H1 (cell line): ENCODE results near the gene NR1H3. TPM values are rescaled to one million over a fixed set of nuclear protein-coding genes. Genes with fewer than 3 reads are reported as not detected.

Experiments used
- BCL11A ChIP-seq, 2 experiments: IDR thresholded peaks; one replicate each; pipeline ENCODE4 v1.6.1; 2011; ENCODE audit warnings: low read depth in 2 of 2, low read length in 2 of 2, mild to moderate bottlenecking in 2 of 2
- CHD1 ChIP-seq: IDR thresholded peaks from 2 replicates; pipeline ENCODE4 v1.6.1; 2012; ENCODE audit warnings: low read depth, low read length, improper control_type of control experiment
- GABPA ChIP-seq: IDR thresholded peaks from 2 replicates; pipeline ENCODE4 v1.6.1; 2011; ENCODE audit warnings: mild to moderate bottlenecking, low read length, moderate library complexity, borderline replicate concordance; ENCODE audit not compliant: insufficient read depth
- GTF2F1 ChIP-seq: IDR thresholded peaks from 2 replicates; pipeline ENCODE4 v1.6.1; 2012; ENCODE audit warnings: low read depth, low read length, improper control_type of control experiment, borderline replicate concordance
- HDAC6 ChIP-seq: IDR thresholded peaks from one replicate; pipeline ENCODE4 v1.7.1; 2012; ENCODE audit warnings: low read depth, mild to moderate bottlenecking, inconsistent platforms, low read length, moderate library complexity
- KDM1A ChIP-seq: fragments of 200-600, 300-600 bp; sonication (generic); IDR thresholded peaks from 2 replicates; pipeline ENCODE4 v1.7.1; 2016; ENCODE audit warnings: mild to moderate bottlenecking, low read length, borderline replicate concordance
- PHF8 ChIP-seq: fragments of 200-600 bp; sonication (generic); conservative IDR thresholded peaks from 2 replicates; pipeline ENCODE4 v1.7.1; 2012; ENCODE audit warnings: low read depth, mild to moderate bottlenecking, inconsistent platforms, low read length, moderate library complexity
- RAD21 ChIP-seq, 2 experiments: IDR thresholded peaks in 1 of 2; conservative IDR thresholded peaks in 1 of 2; 2 replicates each; pipeline ENCODE4 v1.6.1; 2011; ENCODE audit warnings: low read depth in 2 of 2, low read length in 2 of 2, improper control_type of control experiment in 1 of 2, inconsistent platforms in 1 of 2, mild to moderate bottlenecking in 1 of 2, moderate library complexity in 1 of 2
- RNF2 ChIP-seq: fragments of 200-900, 300-1000 bp; sonication (generic); IDR thresholded peaks from 2 replicates; pipeline ENCODE4 v1.7.1; 2016; ENCODE audit warnings: borderline replicate concordance, low read depth, mild to moderate bottlenecking, antibody characterized with exemption, low read length; ENCODE audit not compliant: poor library complexity, severe bottlenecking; ENCODE audit errors: missing control alignments
- SAP30 ChIP-seq: fragments of 300-600 bp; sonication (generic); IDR thresholded peaks from 2 replicates; pipeline ENCODE4 v1.7.1; 2012; ENCODE audit warnings: low read length, moderate library complexity, mild to moderate bottlenecking, inconsistent platforms; ENCODE audit not compliant: insufficient read depth, insufficient replicate concordance
- SIX5 ChIP-seq: IDR thresholded peaks from 2 replicates; pipeline ENCODE4 v1.6.1; 2011; ENCODE audit warnings: mild to moderate bottlenecking, low read depth, low read length
- SP4 ChIP-seq: IDR thresholded peaks from 2 replicates; pipeline ENCODE4 v1.6.1; 2012; ENCODE audit warnings: low read length, inconsistent platforms
- YY1 ChIP-seq: IDR thresholded peaks from 2 replicates; pipeline ENCODE4 v1.6.1; 2011; ENCODE audit warnings: low read depth, mild to moderate bottlenecking, low read length
- polyA plus RNA-seq, 7 experiments: library from polyadenylated mRNA; depleted of rRNA in 3 of 7; stranded (reverse) in 5 of 7; unstranded in 2 of 7; fragments of >200 nt in 5 of 7; fragments of 200-250 nt in 2 of 7; gene quantifications; 1 replicate in 5 of 7; 2 replicates in 1 of 7; 4 replicates in 1 of 7; pipeline versions ENCODE4 v1.2.1 to v1.2.3, GENCODE V29; 2011 to 2013; ENCODE audit warnings: missing spikeins in 2 of 7, mixed read lengths in 2 of 7
- total RNA-seq: library from RNA; stranded (reverse); fragmentation: NEBNext Ultra II Directional; extraction: Animal tissue kit (Norgen Biotek cat#: 25700); gene quantifications from 2 replicates; pipeline ENCODE4 v1.2.1, GENCODE V29; 2021
- TF ChIP-seq, protein P1 (sequence below): IDR thresholded peaks from 2 replicates; pipeline ENCODE4 v1.6.1; 2012; ENCODE audit warnings: inconsistent platforms
- TF ChIP-seq, protein P2 (sequence below): IDR thresholded peaks from 2 replicates; pipeline ENCODE4 v1.6.1; 2012; ENCODE audit warnings: inconsistent platforms
- TF ChIP-seq, protein P3 (sequence below): IDR thresholded peaks from 2 replicates; pipeline ENCODE4 v1.6.1; 2012; ENCODE audit warnings: low read length, inconsistent platforms

The NR1H3 gene
- total and polyA plus RNA-seq, 2 of the 8 experiments (the other 6 are each of a cell fraction or from before 2014, with no cell fraction given): 19.9 to 42.1 TPM

DNA sequence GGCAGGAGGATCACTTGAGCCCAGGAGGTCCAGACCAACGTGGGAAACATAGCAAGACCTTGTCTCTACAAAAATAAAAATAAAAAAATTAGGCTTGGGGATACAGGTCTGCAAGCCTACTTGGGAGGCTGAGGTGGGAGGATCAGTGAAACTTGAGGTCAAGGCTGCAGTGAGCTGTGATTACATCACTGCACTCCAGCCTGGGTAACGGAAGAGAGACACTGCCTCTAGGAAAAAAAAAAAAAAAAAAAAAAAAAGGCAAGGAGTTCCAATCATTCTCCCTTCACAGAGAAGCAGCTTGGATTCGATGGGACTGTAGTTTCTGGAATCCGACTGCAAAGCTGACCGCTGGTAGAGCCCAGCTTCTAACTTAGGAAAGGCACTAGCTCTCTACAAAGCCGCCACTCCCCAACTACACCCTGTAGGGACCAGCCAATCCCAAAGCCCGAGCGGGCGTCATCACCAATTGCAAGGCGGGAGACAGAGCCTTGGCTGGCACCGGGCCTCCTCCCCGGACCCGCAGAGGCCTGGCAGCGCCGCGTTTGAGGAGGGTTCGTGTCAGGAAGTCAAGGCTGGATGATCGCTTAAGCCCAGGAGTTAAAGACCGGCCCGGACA is 43.7 kb upstream of the NR1H3 start (continued):
- TF ChIP-seq RAD21 (IDR thresholded peaks at IDR 0.05 in 1 of 2, conservative IDR thresholded peaks at IDR 0.05 in 1 of 2; ENCODE audit: low read depth in 2 of 2, low read length in 2 of 2): no peak
- no peak for TF ChIP-seq BCL11A (IDR thresholded peaks at IDR 0.05; ENCODE audit: low read depth in 2 of 2, low read length in 2 of 2)
- TF ChIP-seq, protein P1, sequence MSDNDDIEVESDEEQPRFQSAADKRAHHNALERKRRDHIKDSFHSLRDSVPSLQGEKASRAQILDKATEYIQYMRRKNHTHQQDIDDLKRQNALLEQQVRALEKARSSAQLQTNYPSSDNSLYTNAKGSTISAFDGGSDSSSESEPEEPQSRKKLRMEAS: peak; percentile 19; the same call in 1 of the 2 replicates
- TF ChIP-seq, protein P2, sequence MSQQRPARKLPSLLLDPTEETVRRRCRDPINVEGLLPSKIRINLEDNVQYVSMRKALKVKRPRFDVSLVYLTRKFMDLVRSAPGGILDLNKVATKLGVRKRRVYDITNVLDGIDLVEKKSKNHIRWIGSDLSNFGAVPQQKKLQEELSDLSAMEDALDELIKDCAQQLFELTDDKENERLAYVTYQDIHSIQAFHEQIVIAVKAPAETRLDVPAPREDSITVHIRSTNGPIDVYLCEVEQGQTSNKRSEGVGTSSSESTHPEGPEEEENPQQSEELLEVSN: peak; percentile 37; the same call in 1 of the 2 replicates
- TF ChIP-seq KDM1A: no peak
- TF ChIP-seq, protein P3, sequence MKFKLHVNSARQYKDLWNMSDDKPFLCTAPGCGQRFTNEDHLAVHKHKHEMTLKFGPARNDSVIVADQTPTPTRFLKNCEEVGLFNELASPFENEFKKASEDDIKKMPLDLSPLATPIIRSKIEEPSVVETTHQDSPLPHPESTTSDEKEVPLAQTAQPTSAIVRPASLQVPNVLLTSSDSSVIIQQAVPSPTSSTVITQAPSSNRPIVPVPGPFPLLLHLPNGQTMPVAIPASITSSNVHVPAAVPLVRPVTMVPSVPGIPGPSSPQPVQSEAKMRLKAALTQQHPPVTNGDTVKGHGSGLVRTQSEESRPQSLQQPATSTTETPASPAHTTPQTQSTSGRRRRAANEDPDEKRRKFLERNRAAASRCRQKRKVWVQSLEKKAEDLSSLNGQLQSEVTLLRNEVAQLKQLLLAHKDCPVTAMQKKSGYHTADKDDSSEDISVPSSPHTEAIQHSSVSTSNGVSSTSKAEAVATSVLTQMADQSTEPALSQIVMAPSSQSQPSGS: no peak
- no peak for TF ChIP-seq GABPA
- peak; percentile 42; the same call in 1 of the 2 replicates for TF ChIP-seq PHF8
- TF ChIP-seq SP4: no peak
- TF ChIP-seq SAP30: no peak
- no peak for TF ChIP-seq CHD1
- TF ChIP-seq YY1: no peak; the same call in 1 of the 2 replicates
- no peak for TF ChIP-seq HDAC6
- no peak for TF ChIP-seq SIX5
- no peak for TF ChIP-seq RNF2
- no peak for TF ChIP-seq GTF2F1
- TF ChIP-seq, all 59 proteins: peak for 12
